H9 (cell line): Measurements from ENCODE around the gene GRHPR. TPM values are rescaled to one million over a fixed set of nuclear protein-coding genes. Genes with fewer than 3 reads are reported as not detected.

ENCODE experiments used
- DNase-seq: peaks from one replicate; pipeline ENCODE4 v3.0.0-alpha.2; 2017
- H2AFZ ChIP-seq: one replicate; pipeline ENCODE4 v1.6.1; 2013; ENCODE audit warnings: mild to moderate bottlenecking, low read length, control low read depth, moderate library complexity
- H2AK5ac ChIP-seq: 2 replicates; pipeline ENCODE4 v1.6.1; 2013; ENCODE audit warnings: low read length, control low read depth, mixed read lengths; ENCODE audit not compliant: insufficient read length
- H2BK120ac ChIP-seq: one replicate; pipeline ENCODE4 v1.6.1; 2013; ENCODE audit warnings: low read depth, mild to moderate bottlenecking, low read length, control low read depth, inconsistent platforms; ENCODE audit not compliant: poor library complexity, severe bottlenecking
- H2BK12ac ChIP-seq: 2 replicates; pipeline ENCODE4 v1.6.1; 2013; ENCODE audit warnings: low read length, control low read depth, mixed read lengths, low read depth; ENCODE audit not compliant: insufficient read length
- H2BK15ac ChIP-seq: 2 replicates; pipeline ENCODE4 v1.6.1; 2013; ENCODE audit warnings: low read depth, low read length, control low read depth
- H2BK20ac ChIP-seq: one replicate; pipeline ENCODE4 v1.6.1; 2013; ENCODE audit warnings: low read depth, mild to moderate bottlenecking, low read length, control low read depth, inconsistent platforms; ENCODE audit not compliant: poor library complexity, severe bottlenecking
- H2BK5ac ChIP-seq: 2 replicates; pipeline ENCODE4 v1.6.1; 2013; ENCODE audit warnings: low read length, control low read depth, mixed read lengths; ENCODE audit not compliant: insufficient read length
- H3K14ac ChIP-seq: 2 replicates; pipeline ENCODE4 v1.6.1; 2013; ENCODE audit warnings: low read length, control low read depth; ENCODE audit not compliant: insufficient read depth
- H3K18ac ChIP-seq: 2 replicates; pipeline ENCODE4 v1.6.1; 2013; ENCODE audit warnings: low read depth, mild to moderate bottlenecking, mixed read lengths, low read length, control low read depth; ENCODE audit not compliant: insufficient read length
- H3K23ac ChIP-seq: 2 replicates; pipeline ENCODE4 v1.6.1; 2013; ENCODE audit warnings: low read length, control low read depth, mixed read lengths, low read depth; ENCODE audit not compliant: insufficient read length
- H3K23me2 ChIP-seq: 2 replicates; pipeline ENCODE4 v1.6.1; 2013; ENCODE audit warnings: low read depth, mild to moderate bottlenecking, mixed read lengths, low read length, control low read depth; ENCODE audit not compliant: insufficient read length, poor library complexity, severe bottlenecking
- H3K27ac ChIP-seq: 2 replicates; pipeline ENCODE4 v1.5.1; 2013; ENCODE audit warnings: low read length, control low read depth, mixed read lengths, low read depth; ENCODE audit not compliant: insufficient read length
- H3K27me3 ChIP-seq: 2 replicates; pipeline ENCODE4 v1.6.1; 2013; ENCODE audit warnings: low read length, control low read depth, inconsistent platforms; ENCODE audit not compliant: insufficient read depth
- H3K4ac ChIP-seq: 2 replicates; pipeline ENCODE4 v1.6.1; 2013; ENCODE audit warnings: low read depth, mild to moderate bottlenecking, control low read depth, inconsistent platforms, low read length, moderate library complexity
- H3K4me1 ChIP-seq: 2 replicates; pipeline ENCODE4 v1.6.1; 2013; ENCODE audit warnings: low read length, control low read depth, inconsistent platforms; ENCODE audit not compliant: insufficient read depth
- H3K4me2 ChIP-seq: 2 replicates; pipeline ENCODE4 v1.6.1; 2013; ENCODE audit warnings: low read length, control low read depth, mixed read lengths; ENCODE audit not compliant: insufficient read length, insufficient read depth
- H3K56ac ChIP-seq: 2 replicates; pipeline ENCODE4 v1.6.1; 2013; ENCODE audit warnings: low read depth, mild to moderate bottlenecking, mixed read lengths, low read length, control low read depth; ENCODE audit not compliant: insufficient read length
- H3K79me1 ChIP-seq: 2 replicates; pipeline ENCODE4 v1.6.1; 2013; ENCODE audit warnings: low read depth, mild to moderate bottlenecking, moderate library complexity, low read length, control low read depth, inconsistent platforms; ENCODE audit not compliant: insufficient read depth, poor library complexity, severe bottlenecking
- H3K79me2 ChIP-seq: 2 replicates; pipeline ENCODE4 v1.6.1; 2013; ENCODE audit warnings: low read length, control low read depth, inconsistent platforms; ENCODE audit not compliant: insufficient read depth
- H3K9ac ChIP-seq: 2 replicates; pipeline ENCODE4 v1.6.1; 2013; ENCODE audit warnings: low read length, control low read depth, mixed read lengths; ENCODE audit not compliant: insufficient read length; ENCODE audit errors: extremely low read depth
- H3K9me3 ChIP-seq: one replicate; pipeline ENCODE4 v1.6.1; 2013; ENCODE audit warnings: low read depth, low read length, inconsistent platforms; ENCODE audit not compliant: control insufficient read depth
- H3T11ph ChIP-seq: one replicate; pipeline ENCODE4 v1.6.1; 2013; ENCODE audit warnings: mild to moderate bottlenecking, low read length, control low read depth, inconsistent platforms
- H4K20me1 ChIP-seq: one replicate; pipeline ENCODE4 v1.6.1; 2013; ENCODE audit not compliant: control insufficient read depth, insufficient read length, insufficient read depth
- H4K5ac ChIP-seq: 2 replicates; pipeline ENCODE4 v1.6.1; 2013; ENCODE audit warnings: low read depth, mild to moderate bottlenecking, mixed read lengths, low read length, control low read depth; ENCODE audit not compliant: insufficient read length
- H4K8ac ChIP-seq: replicated peaks from 2 replicates; pipeline ENCODE4 v1.6.1; 2013; ENCODE audit warnings: low read length, control low read depth, mixed read lengths, low read depth; ENCODE audit not compliant: insufficient read length
- H4K91ac ChIP-seq: 2 replicates; pipeline ENCODE4 v1.6.1; 2013; ENCODE audit warnings: low read depth, mild to moderate bottlenecking, moderate library complexity, mixed read lengths, low read length, control low read depth; ENCODE audit not compliant: insufficient read length
- H3K27ac Mint-ChIP-seq, 3 experiments: 2 replicates in 2 of 3; 3 replicates in 1 of 3; pipeline ENCODE4 v1.8.0; 2020 to 2021; ENCODE audit warnings: mixed read lengths in 3 of 3, mild to moderate bottlenecking in 1 of 3, moderate library complexity in 1 of 3
- H3K27me3 Mint-ChIP-seq: 2 replicates; pipeline ENCODE4 v1.8.0; 2021; ENCODE audit warnings: low read depth, mild to moderate bottlenecking, moderate library complexity, mixed read lengths
- H3K36me3 Mint-ChIP-seq, 3 experiments: 2 replicates in 2 of 3; 3 replicates in 1 of 3; pipeline ENCODE4 v1.8.0; 2020 to 2021; ENCODE audit warnings: low read depth in 3 of 3, mixed read lengths in 3 of 3; ENCODE audit not compliant: insufficient read depth in 1 of 3
- H3K4me1 Mint-ChIP-seq, 2 experiments: 2 replicates each; pipeline ENCODE4 v1.8.0; 2020; ENCODE audit warnings: mixed read lengths in 2 of 2
- H3K4me3 Mint-ChIP-seq, 2 experiments: 2 replicates in 1 of 2; 3 replicates in 1 of 2; pipeline ENCODE4 v1.8.0; 2020 to 2021; ENCODE audit warnings: mild to moderate bottlenecking in 2 of 2, mixed read lengths in 2 of 2, moderate library complexity in 1 of 2
- H3K9me3 Mint-ChIP-seq, 2 experiments: 2 replicates in 1 of 2; 3 replicates in 1 of 2; pipeline ENCODE4 v1.8.0; 2020; ENCODE audit warnings: mild to moderate bottlenecking in 2 of 2, mixed read lengths in 2 of 2, moderate library complexity in 1 of 2
- CTCF ChIP-seq: fragments of 200-600 bp; sonication (generic); conservative IDR thresholded peaks from 3 replicates; pipeline ENCODE4 v1.8.0; 2021; ENCODE audit warnings: antibody characterized with exemption, mild to moderate bottlenecking
- total RNA-seq: library from RNA; stranded (reverse); gene quantifications from 2 replicates; pipeline ENCODE4 v1.2.1, GENCODE V29; 2021

The GRHPR gene
- total RNA-seq, 1 experiment from 2014 or later: 97.9 TPM

GRCh38 chr9:37454238-37454637, 31.7 kb downstream of the GRHPR start:
- Histone ChIP-seq H4K91ac (no peak overlapping the region), H3K23ac (no peak overlapping the region), H2AFZ (no peak overlapping the region), H3K4me2 (no peak overlapping the region), H2BK5ac (no peak overlapping the region), H4K5ac (no peak overlapping the region), H3K18ac (no peak overlapping the region), H3K79me2 (peaks cover 23% of the 10 kb centered on the region), H3K79me1 (peaks cover 7% of the 10 kb centered on the region), H3K4ac (no peak overlapping the region), H4K8ac (no peak overlapping the region), H3K4me1 (no peaks in the 10 kb centered on the region), H3K56ac (no peak overlapping the region), H2BK120ac (no peak overlapping the region), H3K9ac (no peak overlapping the region), H3K23me2 (no peaks in the 10 kb centered on the region), H2BK12ac (no peak overlapping the region), H3K14ac (no peak overlapping the region), H3K9me3 (no peaks in the 10 kb centered on the region), H4K20me1 (no peaks in the 10 kb centered on the region), H2BK20ac (no peak overlapping the region), H3K27ac (no peak overlapping the region), H2BK15ac (no peak overlapping the region), H2AK5ac (no peak overlapping the region), H3K27me3 (no peaks in the 10 kb centered on the region), H3T11ph (no peak overlapping the region)
- 0 out of 2 replicates have a peak, but pooled peaks cover 2% of the 10 kb centered on the region for H3K27me3 Mint-ChIP-seq
- no peak for DNase-seq
- TF ChIP-seq CTCF: no peak
- peaks cover 30 to 38% of the 10 kb centered on the region in 2 experiments for H3K4me1 Mint-ChIP-seq
- H3K9me3 Mint-ChIP-seq: peaks cover 3 to 9% of the 10 kb centered on the region in 2 experiments; a peak in 3 of 5 replicates
- no peak overlapping the region for H3K4me3 Mint-ChIP-seq
- no peak overlapping the region for H3K27ac Mint-ChIP-seq
- peaks cover 18 to 32% (median 22%) of the 10 kb centered on the region in 3 experiments for H3K36me3 Mint-ChIP-seq
